ENCODE measurements around the gene MS4A15.

Gene MS4A15

GRCh38 chr11:60791153-60791933, 34.7 kb downstream of the MS4A15 start:
- TF ChIP-seq CTCF (IDR thresholded peaks at IDR 0.05; ENCODE audit: borderline replicate concordance, control extremely low read depth, extremely low read depth, insufficient read depth, missing control alignments), result no peak
- in situ Hi-C loops (cut with MboI; ENCODE audit: low sequenced_read_pairs, unreplicated experiment), result no loop called here
- DNase-seq (ENCODE audit: low spot score), result no peak

GRCh38 chr11:60792521-60792920, 35.9 kb downstream of the MS4A15 start:
- no peak for TF ChIP-seq CTCF (IDR thresholded peaks at IDR 0.05; ENCODE audit: borderline replicate concordance, control extremely low read depth, extremely low read depth, insufficient read depth, missing control alignments)
- DNase-seq (ENCODE audit: low spot score), result no peak
- in situ Hi-C loops (cut with MboI; ENCODE audit: low sequenced_read_pairs, unreplicated experiment), result no loop called here

DNA sequence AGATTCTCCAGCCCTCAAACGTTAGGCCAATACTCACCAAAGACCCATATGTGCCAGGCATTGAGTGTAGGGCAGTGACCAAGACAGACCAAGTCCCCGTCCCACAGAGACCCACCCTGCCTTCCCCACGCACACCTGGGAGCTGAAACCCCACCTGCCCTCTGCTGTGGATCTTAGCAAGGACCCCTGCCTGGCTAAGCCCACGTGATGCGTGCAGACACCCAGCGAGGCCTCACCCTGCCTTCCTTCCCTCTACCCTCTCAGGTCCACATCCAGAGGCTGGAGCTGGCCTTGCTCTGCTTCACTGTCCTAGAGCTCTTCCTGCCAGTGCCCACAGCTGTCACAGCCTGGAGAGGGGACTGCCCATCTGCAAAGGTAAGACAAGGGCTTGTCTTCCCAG, 38.6 kb downstream of the MS4A15 start:
- TF ChIP-seq CTCF (IDR thresholded peaks at IDR 0.05; ENCODE audit: borderline replicate concordance, control extremely low read depth, extremely low read depth, insufficient read depth, missing control alignments), result no peak
- in situ Hi-C loops (cut with MboI; ENCODE audit: low sequenced_read_pairs, unreplicated experiment), result no loop called here
- DNase-seq (ENCODE audit: low spot score), result no peak

DNA sequence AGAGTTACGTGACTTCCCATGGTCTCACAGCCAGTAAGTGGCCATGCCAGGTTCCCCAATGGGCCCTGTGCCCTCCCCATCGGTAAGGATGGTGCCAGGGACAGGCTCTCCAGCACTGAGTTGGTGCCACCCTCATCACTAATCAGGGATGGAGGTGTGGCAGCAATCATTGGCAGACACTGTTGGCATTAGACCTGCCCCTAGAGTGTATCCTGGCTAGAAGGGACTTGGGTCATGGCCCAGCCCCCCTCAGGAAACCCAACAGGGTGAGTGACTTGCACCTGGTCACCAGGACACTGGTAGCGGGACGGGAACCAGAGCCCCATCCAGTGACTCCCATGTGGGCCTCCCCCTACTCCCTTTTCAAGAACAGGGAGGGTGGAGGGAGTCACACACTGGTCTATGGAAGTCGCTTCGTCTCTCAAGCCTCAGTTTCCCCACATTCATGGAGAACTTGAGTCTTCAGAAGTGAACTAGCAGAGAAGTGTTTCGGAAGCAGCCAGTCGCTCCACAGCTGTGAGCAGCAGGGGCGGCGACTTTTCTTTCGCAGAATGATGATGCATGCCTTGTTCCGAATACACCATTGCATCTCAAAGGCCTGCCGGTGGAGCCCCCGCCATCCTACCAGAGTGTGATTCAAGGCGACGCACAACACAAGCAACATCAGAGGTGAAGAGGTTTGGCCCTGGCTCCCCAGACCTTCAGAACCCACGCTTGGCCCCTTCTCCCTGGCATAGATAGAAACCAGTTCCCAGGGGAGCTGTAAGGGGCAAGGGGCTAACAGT, 41.4 kb downstream of the MS4A15 start:
- DNase-seq (ENCODE audit: low spot score), result no peak
- in situ Hi-C loops (cut with MboI; ENCODE audit: low sequenced_read_pairs, unreplicated experiment), result no loop called here
- TF ChIP-seq CTCF (IDR thresholded peaks at IDR 0.05; ENCODE audit: borderline replicate concordance, control extremely low read depth, extremely low read depth, insufficient read depth, missing control alignments), result no peak

DNA sequence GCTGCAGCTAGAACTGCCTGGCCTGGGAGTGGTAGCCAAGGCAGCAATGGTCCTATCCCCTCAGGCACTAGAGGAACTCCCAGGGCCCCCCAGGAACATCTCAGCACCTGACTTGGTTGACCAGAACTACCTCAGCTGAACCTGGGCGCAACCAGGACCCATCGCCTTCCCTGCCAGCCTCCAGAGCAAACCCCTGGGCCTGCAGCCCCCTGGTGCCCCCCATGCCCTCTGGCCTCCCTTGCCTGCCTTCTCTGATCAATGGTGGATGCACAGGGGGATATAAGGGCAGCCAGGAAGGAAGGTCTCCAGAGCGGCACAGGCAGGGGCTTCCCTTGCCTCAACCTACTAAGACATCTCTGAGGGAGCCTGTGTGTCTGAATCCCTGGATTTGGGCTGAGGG, 42.0 kb downstream of the MS4A15 start:
- in situ Hi-C loops (cut with MboI; ENCODE audit: low sequenced_read_pairs, unreplicated experiment), result no loop called here
- TF ChIP-seq CTCF (IDR thresholded peaks at IDR 0.05; ENCODE audit: borderline replicate concordance, control extremely low read depth, extremely low read depth, insufficient read depth, missing control alignments), result no peak
- no peak for DNase-seq (ENCODE audit: low spot score)

DNA sequence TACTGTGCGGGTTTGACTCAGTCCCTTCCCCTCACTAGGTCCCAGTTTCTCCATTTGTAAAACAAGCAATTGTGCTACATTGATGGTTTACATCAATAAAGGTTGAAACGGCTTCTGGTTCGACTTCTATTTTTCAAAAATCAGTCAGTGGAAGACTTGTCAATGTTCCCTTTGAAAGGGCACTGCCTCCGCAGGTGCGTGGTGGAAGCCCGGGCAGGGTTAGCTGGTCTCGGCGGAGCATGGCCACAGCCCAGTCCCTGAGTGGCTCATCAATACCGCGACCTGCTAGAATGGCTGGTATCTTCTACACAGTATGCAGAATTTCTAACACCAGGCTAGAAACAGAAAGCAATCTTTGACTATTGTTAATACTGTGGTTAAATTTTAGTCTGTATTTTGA, 44.5 kb downstream of the MS4A15 start:
- in situ Hi-C loops (cut with MboI; ENCODE audit: low sequenced_read_pairs, unreplicated experiment), result no loop called here
- no peak for DNase-seq (ENCODE audit: low spot score)
- TF ChIP-seq CTCF (IDR thresholded peaks at IDR 0.05; ENCODE audit: borderline replicate concordance, control extremely low read depth, extremely low read depth, insufficient read depth, missing control alignments), result no peak
